T1000 (cell line): Measurements from ENCODE around the gene FGF2.

ENCODE experiments used
- DNase-seq: peaks from one replicate; lab custom pipeline; 2025; ENCODE audit warnings: mixed read lengths; lab: John Stamatoyannopoulos, UW

The FGF2 gene

DNA sequence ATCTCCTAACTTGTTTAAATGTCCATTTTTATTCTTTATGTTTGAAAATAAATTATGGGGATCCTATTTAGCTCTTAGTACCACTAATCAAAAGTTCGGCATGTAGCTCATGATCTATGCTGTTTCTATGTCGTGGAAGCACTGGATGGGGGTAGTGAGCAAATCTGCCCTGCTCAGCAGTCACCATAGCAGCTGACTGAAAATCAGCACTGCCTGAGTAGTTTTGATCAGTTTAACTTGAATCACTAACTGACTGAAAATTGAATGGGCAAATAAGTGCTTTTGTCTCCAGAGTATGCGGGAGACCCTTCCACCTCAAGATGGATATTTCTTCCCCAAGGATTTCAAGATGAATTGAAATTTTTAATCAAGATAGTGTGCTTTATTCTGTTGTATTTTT, 68.2 kb downstream of the FGF2 start:
- DNase-seq: no peak

DNA sequence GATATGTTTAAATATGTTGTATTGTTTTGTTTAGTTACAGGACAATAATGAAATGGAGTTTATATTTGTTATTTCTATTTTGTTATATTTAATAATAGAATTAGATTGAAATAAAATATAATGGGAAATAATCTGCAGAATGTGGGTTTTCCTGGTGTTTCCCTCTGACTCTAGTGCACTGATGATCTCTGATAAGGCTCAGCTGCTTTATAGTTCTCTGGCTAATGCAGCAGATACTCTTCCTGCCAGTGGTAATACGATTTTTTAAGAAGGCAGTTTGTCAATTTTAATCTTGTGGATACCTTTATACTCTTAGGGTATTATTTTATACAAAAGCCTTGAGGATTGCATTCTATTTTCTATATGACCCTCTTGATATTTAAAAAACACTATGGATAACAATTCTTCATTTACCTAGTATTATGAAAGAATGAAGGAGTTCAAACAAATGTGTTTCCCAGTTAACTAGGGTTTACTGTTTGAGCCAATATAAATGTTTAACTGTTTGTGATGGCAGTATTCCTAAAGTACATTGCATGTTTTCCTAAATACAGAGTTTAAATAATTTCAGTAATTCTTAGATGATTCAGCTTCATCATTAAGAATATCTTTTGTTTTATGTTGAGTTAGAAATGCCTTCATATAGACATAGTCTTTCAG, 68.8 kb downstream of the FGF2 start:
- no peak for DNase-seq

GRCh38 chr4:122896270-122896669, 69.6 kb downstream of the FGF2 start:
- no peak for DNase-seq

DNA sequence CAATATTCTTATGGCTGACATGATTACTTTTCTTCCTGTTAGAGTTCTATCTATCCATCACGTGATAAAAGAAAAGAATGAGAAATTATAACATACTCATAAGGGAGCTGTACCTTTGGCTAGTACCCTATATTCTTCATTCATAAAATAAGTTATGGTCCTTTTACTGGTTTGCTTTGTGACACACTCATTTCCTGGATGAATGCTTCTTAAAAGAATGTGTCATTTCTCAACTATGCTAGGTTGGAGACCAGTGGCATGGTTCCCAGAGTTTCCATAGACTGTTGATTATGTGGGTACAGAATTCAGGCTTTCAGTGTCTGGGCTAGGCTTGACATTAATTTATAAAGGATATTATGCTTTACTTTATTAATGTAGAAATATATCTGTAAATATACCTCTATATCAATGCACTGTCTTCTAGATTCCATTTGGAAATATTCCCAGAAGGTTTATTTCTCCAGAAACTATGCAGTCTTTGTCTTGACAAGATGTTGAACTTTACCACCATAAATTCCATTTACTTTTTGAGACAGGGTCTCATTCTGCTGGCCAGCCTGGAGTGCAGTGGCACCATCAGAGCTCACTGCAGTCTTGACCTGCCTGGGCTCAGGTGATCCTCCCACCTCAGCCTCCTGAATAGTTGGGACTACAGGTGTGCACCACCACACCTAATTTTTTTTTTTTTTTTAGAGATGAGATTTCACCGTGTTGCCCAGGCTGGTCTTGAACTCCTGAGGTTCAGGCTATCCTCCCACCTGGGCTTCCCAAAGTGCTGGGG, 71.9 kb downstream of the FGF2 start:
- DNase-seq: no peak

DNA sequence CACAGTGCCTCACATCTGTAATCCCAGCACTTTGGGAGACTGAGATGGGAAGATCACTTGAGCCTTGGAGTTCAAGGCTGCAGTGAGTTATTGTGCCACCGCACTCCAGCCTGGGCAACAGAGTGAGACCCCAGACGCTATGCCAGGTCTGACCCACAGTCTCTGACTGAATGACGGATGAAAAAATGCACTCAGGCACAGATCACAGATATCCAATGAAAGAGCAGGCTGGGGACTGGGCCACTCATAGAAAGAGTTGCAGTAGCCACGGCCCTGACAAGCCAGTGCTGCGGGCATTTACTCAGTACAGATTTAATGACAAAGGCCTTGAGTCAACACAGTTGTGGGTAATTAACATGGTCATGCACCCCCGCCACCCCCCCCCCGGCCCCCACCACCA, 73.1 kb downstream of the FGF2 start:
- DNase-seq: no peak

DNA sequence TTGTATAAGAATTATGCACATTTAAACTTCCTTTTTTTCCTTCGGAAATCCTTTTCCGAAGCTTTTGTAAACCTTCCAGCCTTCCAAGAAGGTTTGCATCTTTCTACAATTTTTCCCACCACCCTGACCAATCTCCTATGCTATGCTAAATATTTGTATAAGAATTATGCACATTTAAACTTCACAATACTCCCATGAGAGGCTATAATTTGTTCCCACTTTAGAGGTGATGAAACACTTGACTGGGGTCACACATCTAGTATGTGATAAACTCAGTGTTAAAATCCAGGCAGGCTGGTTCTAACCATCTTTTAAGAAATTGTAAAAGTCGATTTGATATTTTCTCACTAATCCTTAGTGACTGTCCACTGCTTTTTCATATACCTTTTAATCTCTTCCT, 73.7 kb downstream of the FGF2 start:
- no peak for DNase-seq

- no peak for DNase-seq
Observed at GRCh38 chr4:122901247-122902010, 74.8 kb downstream of the FGF2 start.

- DNase-seq: no peak
Observed at GRCh38 chr4:122903766-122904288, 77.2 kb downstream of the FGF2 start.

- DNase-seq: no peak
Observed at GRCh38 chr4:122906859-122907305, 80.3 kb downstream of the FGF2 start.

- no peak for DNase-seq
Observed at GRCh38 chr4:122908223-122908622, 81.6 kb downstream of the FGF2 start.

DNA sequence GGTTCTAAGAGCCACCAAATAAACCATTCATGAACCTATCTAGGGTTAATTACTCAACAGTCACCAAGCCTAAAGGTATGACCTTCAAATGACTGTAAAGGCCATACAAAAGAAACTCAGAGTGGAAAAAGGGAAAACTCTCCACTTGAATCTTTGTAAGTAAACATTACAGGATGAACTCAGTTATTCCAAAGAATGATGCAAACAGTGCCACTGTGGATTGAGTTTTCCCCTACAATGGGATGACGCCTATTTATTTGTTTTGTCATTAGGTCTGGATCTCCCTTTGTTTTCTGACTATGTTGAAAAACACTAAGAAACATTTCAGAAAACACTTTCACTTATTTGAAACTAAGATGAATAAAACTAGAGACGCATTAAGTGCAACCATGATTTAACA, 83.1 kb downstream of the FGF2 start:
- DNase-seq: no peak

DNA sequence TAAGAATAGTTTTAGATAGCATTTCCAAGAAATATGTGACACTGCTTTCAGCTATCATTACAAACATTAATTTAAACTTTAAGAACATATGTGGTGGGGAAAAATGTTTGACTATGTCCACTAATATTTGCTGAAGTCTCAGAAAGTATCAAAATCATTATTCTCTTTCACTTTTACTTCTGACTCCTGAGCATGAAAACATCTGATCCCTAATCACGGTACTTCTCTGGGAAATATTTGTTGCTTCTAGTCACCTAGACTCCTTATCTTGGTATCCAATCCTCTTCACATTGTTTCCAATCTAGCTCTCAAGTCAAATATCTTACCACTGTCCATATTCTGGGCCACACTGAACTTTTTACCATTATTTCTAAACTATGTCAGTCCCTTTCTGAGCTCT, 85.0 kb downstream of the FGF2 start:
- DNase-seq: no peak

GRCh38 chr4:122912810-122913575, 86.4 kb downstream of the FGF2 start:
- DNase-seq: no peak

DNA sequence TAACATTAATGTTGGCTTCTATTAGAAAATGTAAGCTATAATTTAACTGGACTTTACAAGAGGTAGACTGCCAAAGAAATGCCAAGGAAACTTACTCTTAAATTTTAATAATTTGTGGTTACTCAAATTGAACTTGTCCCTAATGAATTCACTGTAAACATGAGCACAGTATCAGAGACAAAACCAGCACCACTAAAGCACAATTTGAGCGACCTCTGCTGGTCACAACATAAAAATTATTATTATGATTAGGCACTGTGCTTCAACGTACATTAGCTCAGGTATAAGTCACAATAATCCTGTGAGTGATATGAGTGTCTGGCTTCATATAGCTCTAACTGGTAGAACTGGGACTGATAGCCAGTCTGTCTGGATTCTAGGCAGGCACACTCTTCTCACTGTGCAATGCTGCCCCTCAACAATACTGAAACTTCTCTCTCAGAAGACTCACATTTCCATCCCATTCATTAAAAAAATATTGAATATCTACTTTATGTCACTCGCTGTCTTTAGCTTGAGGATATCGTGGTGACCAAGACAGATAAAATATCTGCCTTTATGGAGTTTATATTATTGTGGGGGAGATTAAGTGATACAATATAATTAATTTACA, 87.8 kb downstream of the FGF2 start:
- no peak for DNase-seq

DNA sequence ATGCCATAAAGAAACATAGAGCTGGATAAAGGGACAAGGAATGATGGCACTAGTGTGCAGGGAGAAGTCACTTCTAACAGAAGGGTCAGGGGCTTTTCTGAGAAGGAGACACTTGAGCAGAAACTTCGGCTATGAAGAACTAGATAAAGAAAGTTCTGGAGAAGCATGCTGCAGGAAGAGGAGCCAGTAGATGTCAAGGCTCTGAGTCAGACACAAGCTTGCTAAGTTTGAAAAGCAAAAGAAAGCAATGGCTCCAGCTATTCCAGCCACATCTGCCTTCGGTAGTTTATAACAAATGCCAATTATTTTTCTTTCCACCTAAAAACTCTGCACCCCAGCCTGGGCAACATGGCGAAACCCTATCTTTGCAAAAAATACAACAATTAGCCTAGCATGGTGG, 88.3 kb downstream of the FGF2 start:
- no peak for DNase-seq

DNA sequence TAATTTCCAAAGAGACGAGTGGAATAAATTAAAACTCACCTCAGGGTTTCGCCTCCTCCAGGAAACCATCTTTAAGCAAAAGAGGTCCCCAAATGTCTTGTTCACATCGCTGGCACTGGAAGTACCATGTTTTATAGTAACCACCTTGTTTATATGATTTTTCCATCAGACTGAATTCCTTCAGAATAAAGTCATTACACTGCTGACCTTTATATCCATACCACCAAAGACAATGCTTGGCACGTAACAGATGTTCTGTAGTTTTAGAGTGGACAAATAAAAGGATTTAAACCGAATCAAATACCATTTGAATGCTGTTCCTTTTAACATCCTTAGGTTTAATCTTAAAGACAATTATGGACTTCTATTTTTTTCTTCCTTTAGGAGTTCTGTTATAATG, 91.1 kb downstream of the FGF2 start:
- DNase-seq: no peak

- DNase-seq: no peak
Observed at GRCh38 chr4:122920473-122920872, 93.8 kb downstream of the FGF2 start.

DNA sequence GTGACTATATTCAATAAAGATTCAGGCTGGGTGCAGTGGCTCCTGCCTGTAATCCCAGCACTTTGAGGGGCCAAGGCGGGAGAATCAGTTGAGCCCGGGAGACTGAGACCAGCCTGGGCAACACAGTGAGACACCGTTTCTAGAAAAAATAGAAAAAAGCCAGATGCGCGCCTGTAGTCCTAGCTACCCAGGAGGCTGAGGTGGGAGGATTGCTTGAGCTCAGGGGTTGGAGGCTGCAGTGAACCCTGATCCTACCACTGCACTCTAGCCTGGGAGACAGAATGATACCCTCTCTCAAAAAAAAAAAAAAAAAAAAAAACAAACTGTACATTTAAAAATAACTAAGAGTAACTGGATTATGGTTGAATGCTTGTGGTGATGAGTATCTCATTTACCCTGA, 94.7 kb downstream of the FGF2 start:
- no peak for DNase-seq

DNA sequence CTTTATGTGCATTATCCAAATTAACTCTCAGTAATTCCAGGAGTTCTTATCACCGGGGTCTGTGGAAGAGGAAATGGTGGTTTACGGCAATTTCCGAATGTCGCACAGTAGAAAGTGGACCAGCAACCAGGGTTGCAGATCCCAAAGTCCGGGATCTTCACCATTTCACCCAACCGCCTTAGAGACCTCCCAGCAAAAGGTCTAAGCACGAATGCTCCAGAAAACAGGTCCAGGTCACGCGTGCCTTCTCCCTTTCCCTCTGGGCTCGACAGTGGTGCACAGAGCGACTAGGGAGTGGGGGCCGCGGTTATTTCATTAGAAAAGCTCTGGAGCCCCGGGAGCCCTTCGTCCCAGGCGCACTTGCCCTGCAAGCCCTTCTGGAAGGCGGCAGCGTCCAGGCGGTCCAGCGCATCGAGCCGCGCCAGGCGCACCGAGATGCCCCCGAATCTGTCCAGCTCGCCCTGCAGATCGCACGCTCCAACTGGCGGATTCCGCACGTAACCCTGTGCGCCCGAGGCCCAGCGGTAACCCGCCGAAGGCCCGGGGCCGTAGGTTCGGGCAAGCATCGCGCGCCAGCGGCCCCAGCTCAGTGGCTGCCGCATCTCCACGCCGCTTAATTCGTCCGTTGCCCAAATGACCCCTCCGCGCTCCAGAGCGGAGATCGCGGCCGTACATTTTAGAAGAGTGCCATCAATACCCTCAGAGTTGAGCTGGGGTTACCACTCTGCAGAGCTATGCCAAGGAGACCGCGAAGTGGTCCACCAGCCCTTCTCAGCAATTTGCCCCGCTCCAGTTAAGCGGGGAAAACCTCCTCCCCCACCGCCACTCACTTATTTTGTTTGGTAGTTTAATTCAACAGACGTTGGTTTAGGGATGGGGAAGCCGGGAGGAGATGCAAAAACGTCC, 95.6 kb downstream of the FGF2 start, which contains the start of gene NUDT6:
NUDT6 (minus strand) TSS at position 627 of the 906 bp plus-strand sequence; CDS start at position 602, 25 bp downstream.
- no peak for DNase-seq

GRCh38 chr4:122922877-122923511, 96.4 kb downstream of the FGF2 start:
- DNase-seq: peak; percentile 63
